ENCODE results near the gene PDSS2. TPM values are rescaled to one million over a fixed set of nuclear protein-coding genes. Genes with fewer than 3 reads are reported as not detected.

The PDSS2 gene
- total RNA-seq, 1 experiment from 2014 or later = 12.1 TPM

DNA sequence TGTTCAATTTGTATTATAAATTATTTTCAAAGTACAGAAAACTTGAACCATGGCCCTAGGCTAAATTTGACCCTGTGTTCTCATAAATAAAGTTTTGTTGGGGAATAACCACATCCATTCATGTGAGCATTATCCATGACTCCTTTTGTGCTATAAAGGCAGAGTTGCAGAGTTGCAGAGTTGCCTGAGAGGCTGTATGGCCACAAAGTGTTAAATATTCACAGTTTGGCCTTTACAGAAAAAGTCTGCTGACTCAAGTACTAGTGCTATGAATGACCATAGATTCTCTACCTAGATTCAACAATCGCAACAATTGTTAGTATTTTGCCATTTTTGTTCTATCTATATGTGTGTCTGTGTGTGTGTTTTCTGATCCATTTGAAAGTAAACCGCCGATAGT is 297.8 kb downstream of the PDSS2 start:
- peaks cover 12 to 13% of the 10 kb centered on the region in 2 experiments for H3K4me1 Mint-ChIP-seq
- no peak overlapping the region for H3K14ac ChIP-seq (ENCODE audit: insufficient read depth, low read length)
- no peak overlapping the region for H4K5ac ChIP-seq (ENCODE audit: insufficient read length, low read depth, low read length)
- no peak overlapping the region for H2BK15ac ChIP-seq (ENCODE audit: low read depth, low read length)
- no peak overlapping the region for H2BK120ac ChIP-seq (ENCODE audit: low read depth, low read length, poor library complexity, severe bottlenecking)
- no peak overlapping the region for H2BK5ac ChIP-seq (ENCODE audit: insufficient read length, low read length)
- H3K4ac ChIP-seq (ENCODE audit: low read depth, low read length) = no peak overlapping the region
- H3K23me2 ChIP-seq (ENCODE audit: insufficient read length, low read depth, low read length, poor library complexity, severe bottlenecking) = no peaks in the 10 kb centered on the region
- H3K9ac ChIP-seq (ENCODE audit: extremely low read depth, insufficient read length, low read length) = no peak overlapping the region
- WGBS (ENCODE audit: extremely low coverage, insufficient read length, low lambda C conversion rate) = no CpG with 5 or more reads among the region's 3 CpGs
- H3K18ac ChIP-seq (ENCODE audit: insufficient read length, low read depth, low read length) = no peak overlapping the region
- no peak overlapping the region for H2AK5ac ChIP-seq (ENCODE audit: insufficient read length, low read length)
- no peak overlapping the region for H4K91ac ChIP-seq (ENCODE audit: insufficient read length, low read depth, low read length)
- H3K9me3 ChIP-seq (ENCODE audit: control insufficient read depth, low read depth, low read length) = no peaks in the 10 kb centered on the region
- no peak overlapping the region for H3K4me2 ChIP-seq (ENCODE audit: insufficient read depth, insufficient read length, low read length)
- H4K20me1 ChIP-seq (ENCODE audit: control insufficient read depth, insufficient read depth, insufficient read length) = no peaks in the 10 kb centered on the region
- no peak overlapping the region for H2AFZ ChIP-seq (ENCODE audit: low read length)
- no peak overlapping the region for H3K4me3 Mint-ChIP-seq
- peaks cover 0 to 2% of the 10 kb centered on the region in 2 experiments; a peak in 1 of 5 replicates for H3K9me3 Mint-ChIP-seq
- no peak for DNase-seq
- TF ChIP-seq, protein P1, sequence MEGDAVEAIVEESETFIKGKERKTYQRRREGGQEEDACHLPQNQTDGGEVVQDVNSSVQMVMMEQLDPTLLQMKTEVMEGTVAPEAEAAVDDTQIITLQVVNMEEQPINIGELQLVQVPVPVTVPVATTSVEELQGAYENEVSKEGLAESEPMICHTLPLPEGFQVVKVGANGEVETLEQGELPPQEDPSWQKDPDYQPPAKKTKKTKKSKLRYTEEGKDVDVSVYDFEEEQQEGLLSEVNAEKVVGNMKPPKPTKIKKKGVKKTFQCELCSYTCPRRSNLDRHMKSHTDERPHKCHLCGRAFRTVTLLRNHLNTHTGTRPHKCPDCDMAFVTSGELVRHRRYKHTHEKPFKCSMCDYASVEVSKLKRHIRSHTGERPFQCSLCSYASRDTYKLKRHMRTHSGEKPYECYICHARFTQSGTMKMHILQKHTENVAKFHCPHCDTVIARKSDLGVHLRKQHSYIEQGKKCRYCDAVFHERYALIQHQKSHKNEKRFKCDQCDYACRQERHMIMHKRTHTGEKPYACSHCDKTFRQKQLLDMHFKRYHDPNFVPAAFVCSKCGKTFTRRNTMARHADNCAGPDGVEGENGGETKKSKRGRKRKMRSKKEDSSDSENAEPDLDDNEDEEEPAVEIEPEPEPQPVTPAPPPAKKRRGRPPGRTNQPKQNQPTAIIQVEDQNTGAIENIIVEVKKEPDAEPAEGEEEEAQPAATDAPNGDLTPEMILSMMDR (conservative IDR thresholded peaks at IDR 0.05) = no peak
- no peaks in the 10 kb centered on the region; a peak in 1 of 7 replicates for H3K36me3 Mint-ChIP-seq (ENCODE audit: insufficient read depth in 1 of 3, low read depth in 3 of 3)
- H3K27me3 Mint-ChIP-seq (ENCODE audit: low read depth) = no peaks in the 10 kb centered on the region
- no peak overlapping the region for H3K27ac ChIP-seq (ENCODE audit: insufficient read length, low read depth, low read length)
- H2BK20ac ChIP-seq (ENCODE audit: low read depth, low read length, poor library complexity, severe bottlenecking) = no peak overlapping the region
- H3K27me3 ChIP-seq (ENCODE audit: insufficient read depth, low read length) = no peaks in the 10 kb centered on the region
- no peak overlapping the region for H3K27ac Mint-ChIP-seq
- H3K23ac ChIP-seq (ENCODE audit: insufficient read length, low read depth, low read length) = no peak overlapping the region
- no peaks in the 10 kb centered on the region for H3K4me1 ChIP-seq (ENCODE audit: insufficient read depth, low read length)
- no peak overlapping the region for H3K56ac ChIP-seq (ENCODE audit: insufficient read length, low read depth, low read length)
- no peak overlapping the region for H4K8ac ChIP-seq (replicated peaks; ENCODE audit: insufficient read length, low read depth, low read length)
- no peak overlapping the region for H2BK12ac ChIP-seq (ENCODE audit: insufficient read length, low read depth, low read length)
- H3K79me2 ChIP-seq (ENCODE audit: insufficient read depth, low read length) = no peaks in the 10 kb centered on the region
- no peaks in the 10 kb centered on the region for H3K79me1 ChIP-seq (ENCODE audit: insufficient read depth, low read depth, low read length, poor library complexity, severe bottlenecking)
- H3T11ph ChIP-seq (ENCODE audit: low read length) = no peak overlapping the region
